Nucleus accumbens (tissue), 56 donors: ENCODE results near the gene TBC1D22A.

ENCODE experiments used
- DNase-seq, 56 donors: peaks; one replicate each; lab custom pipeline; 2025; lab: John Stamatoyannopoulos, UW

TBC1D22A gene

GRCh38 chr22:46896568-46897245 lies 134.3 kb downstream of the TBC1D22A start:
- DNase-seq, result no peak

GRCh38 chr22:46897246-46897623 lies 134.8 kb downstream of the TBC1D22A start:
- DNase-seq, result no peak

- no peak for DNase-seq
Measured at GRCh38 chr22:46900549-46900948, 138.1 kb downstream of the TBC1D22A start.

- DNase-seq, result no peak
Measured at GRCh38 chr22:46902436-46902835, 140.0 kb downstream of the TBC1D22A start.

- DNase-seq, result peak in 1 of 56 donors; percentile 4
Measured at GRCh38 chr22:46902998-46903916, 140.8 kb downstream of the TBC1D22A start.

GRCh38 chr22:46905415-46905814 lies 143.0 kb downstream of the TBC1D22A start:
- DNase-seq, result no peak

- no peak for DNase-seq
Measured at GRCh38 chr22:46905834-46906233, 143.4 kb downstream of the TBC1D22A start.

GRCh38 chr22:46906326-46907045 lies 144.0 kb downstream of the TBC1D22A start:
- DNase-seq, result no peak

- no peak for DNase-seq
Measured at GRCh38 chr22:46907241-46908215, 145.1 kb downstream of the TBC1D22A start.

GRCh38 chr22:46908641-46909107 lies 146.2 kb downstream of the TBC1D22A start:
- DNase-seq, result no peak

- DNase-seq, result no peak
Measured at GRCh38 chr22:46909237-46910030, 147.0 kb downstream of the TBC1D22A start.

GRCh38 chr22:46910624-46911023 lies 148.2 kb downstream of the TBC1D22A start:
- DNase-seq, result no peak

GRCh38 chr22:46911346-46911745 lies 148.9 kb downstream of the TBC1D22A start:
- DNase-seq, result no peak

GRCh38 chr22:46913351-46913750 lies 150.9 kb downstream of the TBC1D22A start:
- DNase-seq, result no peak

- DNase-seq, result no peak
Measured at GRCh38 chr22:46914481-46914880, 152.0 kb downstream of the TBC1D22A start.

- no peak for DNase-seq
Measured at GRCh38 chr22:46914916-46915894, 152.8 kb downstream of the TBC1D22A start.

GRCh38 chr22:46915950-46916730 lies 153.7 kb downstream of the TBC1D22A start:
- no peak for DNase-seq
